Smooth muscle cell (in vitro differentiated cells): ENCODE data around the gene DDX54. TPM values are rescaled to one million over a fixed set of nuclear protein-coding genes. Genes with fewer than 3 reads are reported as not detected.
A peak's percentile ranks its signal among the peaks of the same experiment; 100 is the strongest.

Experiments
- DNase-seq: peaks from one replicate; lab custom pipeline; 2025; ENCODE audit not compliant: unreplicated experiment; lab: John Stamatoyannopoulos, UW
- H2AFZ ChIP-seq: fragments of 200-600 bp; sonication (generic); 2 replicates; pipeline ENCODE4 v1.6.0; 2016; ENCODE audit warnings: antibody characterized with exemption, low read depth, mild to moderate bottlenecking
- H3F3A ChIP-seq: fragments of 200-600 bp; sonication (generic); 2 replicates; pipeline ENCODE4 v1.6.0; 2017; ENCODE audit warnings: antibody characterized with exemption, low read depth
- H3K27ac ChIP-seq: fragments of 200-600 bp; sonication (generic); 2 replicates; pipeline ENCODE4 v1.5.1; 2016; ENCODE audit warnings: low read depth, mild to moderate bottlenecking
- H3K27me3 ChIP-seq: fragments of 200-600 bp; sonication (generic); 2 replicates; pipeline ENCODE4 v1.6.1; 2016; ENCODE audit warnings: low read depth, mild to moderate bottlenecking
- H3K36me3 ChIP-seq: fragments of 200-600 bp; sonication (generic); 2 replicates; pipeline ENCODE4 v1.5.1; 2016; ENCODE audit warnings: low read depth
- H3K4me1 ChIP-seq: fragments of 200-600 bp; sonication (generic); 2 replicates; pipeline ENCODE4 v1.5.1; 2016; ENCODE audit warnings: low read depth
- H3K4me2 ChIP-seq: fragments of 200-600 bp; sonication (generic); 2 replicates; pipeline ENCODE4 v1.6.0; 2016; ENCODE audit warnings: mild to moderate bottlenecking
- H3K4me3 ChIP-seq: fragments of 200-600 bp; sonication (generic); 2 replicates; pipeline ENCODE4 v1.5.1; 2016; ENCODE audit warnings: mild to moderate bottlenecking
- H3K79me2 ChIP-seq: fragments of 200-600 bp; sonication (generic); 2 replicates; pipeline ENCODE4 v1.6.0; 2016; ENCODE audit warnings: low read depth, mild to moderate bottlenecking
- H3K9ac ChIP-seq: fragments of 200-600 bp; sonication (generic); 2 replicates; pipeline ENCODE4 v1.6.0; 2016; ENCODE audit warnings: low read depth
- H3K9me3 ChIP-seq: fragments of 200-600 bp; sonication (generic); replicated peaks from 2 replicates; pipeline ENCODE4 v1.5.1; 2016; ENCODE audit warnings: low read depth
- H4K20me1 ChIP-seq: fragments of 200-600 bp; sonication (generic); 2 replicates; pipeline ENCODE4 v1.6.0; 2016; ENCODE audit warnings: low read depth
- CTCF ChIP-seq: fragments of 200-600 bp; sonication (generic); IDR thresholded peaks from 2 replicates; pipeline ENCODE4 v1.5.1; 2017; ENCODE audit warnings: borderline replicate concordance, mild to moderate bottlenecking, antibody characterized with exemption; ENCODE audit not compliant: insufficient read depth, poor library complexity, severe bottlenecking
- WGBS: methylation state at CpG from one replicate; pipeline ENCODE4 v1.1.7; 2016; ENCODE audit warnings: low lambda C conversion rate; 5-methylcytosine and 5-hydroxymethylcytosine counted together
- polyA plus RNA-seq: library from polyadenylated mRNA; unstranded; fragments of >200 nt; fragmentation: Nextera tagmentation; extraction: Ambion mirVana; gene quantifications from 2 replicates; pipeline ENCODE4 v1.2.1, GENCODE V29; 2016
- total RNA-seq: library from RNA; depleted of rRNA; stranded (reverse); fragments of >200 nt; gene quantifications from 2 replicates; pipeline ENCODE4 v1.2.3, GENCODE V29; 2014

Gene DDX54
- 19.3 and 39.3 TPM in 2 replicates for total RNA-seq
- polyA plus RNA-seq: 28.3 and 32.5 TPM in 2 replicates

DNA sequence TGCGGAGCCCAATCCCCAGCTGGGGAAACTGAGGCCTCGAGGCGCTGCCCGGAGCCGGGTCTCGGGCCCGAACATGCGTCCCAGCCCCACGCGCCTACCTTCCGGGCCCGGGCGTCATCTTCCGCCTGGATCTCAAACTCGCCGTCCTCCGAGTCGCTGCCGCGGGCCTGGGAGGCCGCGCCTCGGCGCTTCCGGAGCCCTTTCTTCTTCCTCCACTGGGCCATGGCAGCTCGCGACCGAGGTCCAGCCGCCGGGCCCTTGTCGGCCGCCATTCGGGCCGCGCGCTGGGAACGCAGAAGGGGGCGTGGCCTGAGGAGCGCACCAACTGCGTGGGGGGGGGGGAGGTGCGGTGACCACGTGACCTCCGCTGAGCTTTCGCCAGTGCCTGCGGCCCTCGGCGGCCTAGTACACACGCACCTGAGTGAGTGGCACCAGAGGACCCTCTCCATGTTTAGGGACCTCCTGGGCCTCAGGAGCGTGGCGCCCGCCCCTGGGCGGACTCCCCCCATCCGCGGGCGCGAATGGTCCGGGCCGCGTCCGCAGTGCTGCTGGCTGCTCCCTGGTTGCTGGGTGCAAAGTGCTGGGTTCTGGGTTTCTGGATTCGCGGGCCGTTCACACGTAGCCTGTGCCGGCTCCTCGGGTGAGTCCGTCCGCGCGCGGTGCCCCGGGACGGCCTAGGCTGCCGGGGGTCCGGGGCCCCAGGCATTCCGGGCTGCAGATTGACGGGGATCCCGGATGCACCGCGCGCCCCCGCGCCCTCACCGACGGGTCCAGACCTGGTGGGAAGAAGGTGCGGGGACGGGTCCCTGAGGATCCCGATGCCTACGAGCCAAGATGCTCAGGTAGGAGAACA, at the start of gene DDX54, which contains the start of gene RITA1:
Gene DDX54, minus strand, starts transcription at position 299 of the 853 bp plus-strand sequence. Its CDS starts 27 bp downstream, at position 272.
Gene RITA1, plus strand, starts transcription at position 542 of the 853 bp plus-strand sequence. CDS start 1,026 bp downstream, outside the sequence.
- no peak for TF ChIP-seq CTCF
- Histone ChIP-seq H3K9ac (peak within 1 kb of the TSS; percentile 95), H3K27me3 (no peaks in the 10 kb centered on the region), H3K4me2 (peak within 1 kb of the TSS; percentile 89), H4K20me1 (peaks cover 8% of the 10 kb centered on the region), H3K27ac (peak within 1 kb of the TSS; percentile 92), H3K36me3 (no peaks in the 10 kb centered on the region), H3F3A (peaks cover 5% of the 10 kb centered on the region), H3K9me3 (no peaks in the 10 kb centered on the region), H2AFZ (peak within 1 kb of the TSS; percentile 93), H3K4me1 (peaks cover 9% of the 10 kb centered on the region), H3K79me2 (peaks cover 34% of the 10 kb centered on the region), H3K4me3 (peak within 1 kb of the TSS; percentile 81)
- DNase-seq: peak; percentile 82
- WGBS: 1% methylated on average over 85 of the region's 89 CpGs

DNA sequence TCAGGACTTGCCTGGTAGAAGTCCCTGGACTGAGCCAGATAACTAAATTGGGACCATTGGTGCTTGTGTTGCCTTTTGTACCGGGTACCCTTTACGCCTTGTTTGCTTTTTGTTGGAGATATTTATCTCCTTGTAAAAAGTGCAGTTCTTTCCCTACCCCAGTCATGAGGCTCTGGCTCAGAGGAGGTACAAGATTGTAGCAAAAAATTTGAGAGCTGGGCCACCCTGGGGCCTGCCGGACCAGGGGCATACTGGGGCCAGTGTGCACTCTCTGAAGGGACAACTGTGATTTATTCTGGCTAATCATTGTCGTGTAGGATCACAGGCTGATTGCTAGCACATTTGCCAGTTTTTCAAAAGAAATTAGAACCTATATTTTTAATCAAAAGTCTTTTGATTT, 49.2 kb upstream of the DDX54 start:
- H3F3A ChIP-seq: peaks cover 12% of the 10 kb centered on the region
- H3K4me2 ChIP-seq: no peak overlapping the region
- H3K9ac ChIP-seq: no peak overlapping the region
- no peaks in the 10 kb centered on the region for H3K79me2 ChIP-seq
- peaks cover 12% of the 10 kb centered on the region for H3K4me1 ChIP-seq
- no peak overlapping the region for H3K27ac ChIP-seq
- H4K20me1 ChIP-seq: no peaks in the 10 kb centered on the region
- H3K9me3 ChIP-seq: no peaks in the 10 kb centered on the region
- H3K27me3 ChIP-seq: no peaks in the 10 kb centered on the region
- 93% methylated on average over 4 of the region's 4 CpGs for WGBS
- H2AFZ ChIP-seq: no peak overlapping the region
- no peaks in the 10 kb centered on the region for H3K36me3 ChIP-seq
- no peak for TF ChIP-seq CTCF
- DNase-seq: no peak
- H3K4me3 ChIP-seq: no peak overlapping the region

DNA sequence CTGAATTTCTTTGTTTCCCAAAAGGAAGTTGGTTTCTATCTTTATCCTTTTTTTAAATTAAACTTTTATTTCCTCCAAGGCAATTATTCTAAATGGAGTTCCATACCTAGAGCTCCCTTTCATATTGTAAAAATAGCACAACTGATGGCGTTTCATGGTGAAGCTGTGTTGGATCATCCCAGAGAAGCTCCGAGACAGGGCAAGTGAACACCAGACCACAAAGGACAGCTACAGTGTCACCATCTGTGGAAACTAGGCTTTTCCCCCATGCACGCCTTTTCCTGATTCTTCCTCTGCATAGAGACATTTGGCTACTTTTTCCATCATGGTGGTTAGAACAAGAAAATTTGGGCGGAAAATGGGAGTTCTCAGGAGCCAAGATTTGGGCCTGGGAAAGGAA, 48.7 kb upstream of the DDX54 start:
- H4K20me1 ChIP-seq: no peaks in the 10 kb centered on the region
- peaks cover 12% of the 10 kb centered on the region for H3K4me1 ChIP-seq
- H3K27ac ChIP-seq: no peak overlapping the region
- no peak overlapping the region for H3K4me2 ChIP-seq
- H2AFZ ChIP-seq: no peak overlapping the region
- H3K9me3 ChIP-seq: no peaks in the 10 kb centered on the region
- no peak overlapping the region for H3K4me3 ChIP-seq
- no peak for TF ChIP-seq CTCF
- H3K9ac ChIP-seq: no peak overlapping the region
- no peaks in the 10 kb centered on the region for H3K27me3 ChIP-seq
- H3F3A ChIP-seq: peaks cover 12% of the 10 kb centered on the region
- 93% methylated on average over 4 of the region's 4 CpGs for WGBS
- no peaks in the 10 kb centered on the region for H3K79me2 ChIP-seq
- no peaks in the 10 kb centered on the region for H3K36me3 ChIP-seq
- DNase-seq: no peak
